Endometrial microvascular endothelial cells (primary cell): Measurements from ENCODE around the gene LRMDA. TPM values are rescaled to one million over a fixed set of nuclear protein-coding genes. Genes with fewer than 3 reads are reported as not detected.

Source experiments
- in situ Hi-C: cut with HindIII; loops from 2 replicates; pipeline ENCODE4 v1.10.0; 2017; ENCODE audit warnings: low sequenced_read_pairs, low pct_unique_long_range_greater_than_20kb; ENCODE audit errors: inconsistent ontology term
- total RNA-seq: library from RNA; depleted of rRNA; stranded (reverse); fragments of >200 nt; gene quantifications from one replicate; pipeline ENCODE4 v1.2.3, GENCODE V29; 2015; ENCODE audit errors: inconsistent ontology term

Gene LRMDA
- total RNA-seq, 1 donor from 2014 or later, result 1.2 TPM

GRCh38 chr10:75658036-75658435 lies 226.6 kb downstream of the LRMDA start:
- in situ Hi-C loops, result no loop called here

- in situ Hi-C loops, result no loop called here
These were observed 227.1 kb downstream of the LRMDA start for GRCh38 chr10:75658496-75658895.

DNA sequence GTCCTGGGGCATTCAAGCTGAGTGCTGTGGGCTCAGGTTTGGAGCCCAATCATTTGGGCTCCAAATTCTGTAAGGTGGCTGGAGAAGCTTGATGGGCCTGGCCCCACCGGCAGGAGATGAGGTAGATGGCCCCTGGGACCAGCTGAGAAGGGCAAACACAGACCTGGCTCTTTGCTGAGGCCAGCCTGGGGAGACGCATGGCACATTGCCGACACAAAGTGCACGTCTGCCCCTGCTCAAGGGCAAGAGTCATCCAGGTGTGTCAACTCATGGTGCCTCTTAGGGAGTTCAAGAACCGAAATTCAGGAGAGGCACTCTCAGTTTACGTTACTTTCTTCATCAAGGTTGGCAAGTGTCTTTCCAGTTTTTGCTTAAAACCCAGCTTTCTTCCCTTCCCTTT lies 227.5 kb downstream of the LRMDA start:
- in situ Hi-C loops, result no loop called here

GRCh38 chr10:75660823-75661222 lies 229.4 kb downstream of the LRMDA start:
- in situ Hi-C loops, result no loop called here

DNA sequence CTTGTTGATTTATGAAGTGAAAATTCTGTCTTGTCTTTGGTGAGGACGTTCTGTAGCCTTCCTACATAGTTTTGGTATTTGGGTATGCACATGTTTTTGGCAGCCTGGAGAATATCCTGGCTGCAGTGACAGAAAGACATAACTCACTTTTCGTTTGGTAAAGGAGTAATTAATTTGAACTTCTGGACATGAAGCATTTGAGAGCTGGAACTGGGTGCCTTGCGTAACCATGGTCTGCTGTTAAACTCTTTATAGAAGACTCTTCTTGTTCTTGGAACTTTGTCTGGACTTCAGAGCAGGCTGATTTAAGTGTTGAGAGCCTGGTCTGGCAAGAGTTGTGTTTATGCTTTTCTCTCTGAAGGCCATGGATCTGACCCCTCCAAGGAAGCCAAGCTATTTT lies 231.3 kb downstream of the LRMDA start:
- in situ Hi-C loops, result no loop called here

DNA sequence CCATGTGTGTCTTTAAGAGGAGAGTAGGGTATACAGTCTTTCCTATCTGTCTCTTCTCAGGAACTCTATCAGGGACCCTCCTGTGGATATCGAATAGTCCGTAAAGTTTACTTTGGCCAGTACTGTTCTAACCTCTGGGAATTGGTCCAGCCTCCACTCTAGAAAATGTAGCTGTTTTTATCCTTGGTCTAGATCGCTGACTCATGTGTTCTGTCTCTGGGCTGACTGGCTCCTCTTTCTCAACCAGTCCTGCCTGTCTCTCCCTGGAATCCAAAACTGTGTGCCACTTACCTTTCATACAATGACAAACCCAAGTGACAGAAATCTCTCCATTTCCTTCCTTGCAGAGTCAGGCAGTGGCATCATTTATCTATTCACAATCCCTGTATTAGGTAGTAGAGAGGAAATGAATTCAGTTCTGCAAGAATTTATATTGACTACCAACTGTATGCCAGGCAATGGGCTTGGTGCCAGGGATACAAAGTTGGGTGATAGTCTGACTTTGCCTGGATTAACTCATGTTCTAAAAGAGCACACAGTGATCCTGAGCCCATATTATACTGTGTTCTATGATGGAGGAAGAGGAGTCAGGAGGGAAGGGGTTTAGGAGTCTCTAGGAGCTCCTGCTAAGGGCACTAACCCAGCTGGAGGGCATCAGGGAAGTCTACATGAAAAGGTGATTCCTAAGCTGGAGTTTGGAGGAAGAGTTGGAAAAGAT lies 232.7 kb downstream of the LRMDA start:
- in situ Hi-C loops, result no loop called here

GRCh38 chr10:75664968-75665367 lies 233.5 kb downstream of the LRMDA start:
- in situ Hi-C loops, result no loop called here

DNA sequence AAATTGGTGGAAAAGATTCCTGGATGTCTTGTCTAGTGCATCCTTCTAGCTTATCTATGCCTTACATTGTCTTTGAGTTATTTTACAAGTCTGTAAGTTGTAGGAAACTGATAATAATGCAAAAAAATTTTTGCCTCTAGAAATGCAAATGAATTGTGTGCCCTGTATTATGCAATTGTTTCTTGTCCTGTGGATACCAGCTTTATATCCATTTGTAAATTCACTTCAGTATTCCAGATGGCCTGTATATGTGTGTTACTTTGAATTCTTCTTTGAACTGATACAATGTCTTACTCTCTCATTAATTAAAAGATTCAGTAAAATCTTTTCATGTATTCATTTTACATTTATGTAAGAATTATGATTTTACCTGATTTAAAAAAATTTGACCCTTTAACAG lies 234.3 kb downstream of the LRMDA start:
- in situ Hi-C loops, result no loop called here

- in situ Hi-C loops, result no loop called here
These were observed 240.8 kb downstream of the LRMDA start for GRCh38 chr10:75672111-75672671.

DNA sequence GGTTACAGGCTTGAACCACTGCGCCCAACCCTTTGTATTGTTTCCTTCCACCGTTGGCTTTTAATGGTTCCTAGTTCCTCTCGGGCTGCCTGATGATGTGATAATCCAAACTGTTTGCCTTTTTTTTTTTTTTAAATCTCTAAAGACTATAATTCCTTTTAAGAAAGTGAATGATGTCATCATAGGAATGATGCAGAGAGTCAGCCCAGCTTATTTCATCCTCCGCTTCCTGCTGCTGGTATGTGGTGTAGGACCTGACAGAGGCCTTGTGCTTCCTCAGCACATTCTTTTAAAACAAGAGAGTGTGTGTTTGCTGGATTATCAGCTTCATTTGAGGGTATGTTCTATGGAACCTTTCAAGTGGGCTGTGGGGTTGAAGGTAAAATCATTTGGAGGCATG lies 241.4 kb downstream of the LRMDA start:
- in situ Hi-C loops, result no loop called here

DNA sequence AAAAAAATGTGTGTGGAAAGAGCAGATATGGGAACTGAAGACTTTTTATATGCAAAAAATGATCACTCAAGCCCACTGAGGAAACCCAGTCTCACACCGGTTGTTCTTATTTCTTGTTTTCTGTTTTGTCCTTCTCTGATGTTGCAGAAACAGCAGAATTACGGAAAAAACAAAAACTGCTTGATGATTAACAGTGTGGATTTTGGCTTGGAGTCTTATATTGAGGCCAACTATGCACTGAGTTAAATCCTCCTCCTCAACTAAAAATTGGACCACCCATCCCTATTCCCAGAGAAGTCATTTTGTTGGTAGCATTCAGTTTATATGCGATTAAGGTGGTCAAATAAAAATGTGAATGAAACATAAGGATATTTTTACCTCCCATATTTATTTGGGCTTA lies 246.1 kb downstream of the LRMDA start:
- in situ Hi-C loops, result no loop called here

- in situ Hi-C loops, result no loop called here
These were observed 247.1 kb downstream of the LRMDA start for GRCh38 chr10:75678527-75678926.

GRCh38 chr10:75679536-75679935 lies 248.1 kb downstream of the LRMDA start:
- in situ Hi-C loops, result no loop called here

GRCh38 chr10:75681334-75681733 lies 249.9 kb downstream of the LRMDA start:
- in situ Hi-C loops, result no loop called here

DNA sequence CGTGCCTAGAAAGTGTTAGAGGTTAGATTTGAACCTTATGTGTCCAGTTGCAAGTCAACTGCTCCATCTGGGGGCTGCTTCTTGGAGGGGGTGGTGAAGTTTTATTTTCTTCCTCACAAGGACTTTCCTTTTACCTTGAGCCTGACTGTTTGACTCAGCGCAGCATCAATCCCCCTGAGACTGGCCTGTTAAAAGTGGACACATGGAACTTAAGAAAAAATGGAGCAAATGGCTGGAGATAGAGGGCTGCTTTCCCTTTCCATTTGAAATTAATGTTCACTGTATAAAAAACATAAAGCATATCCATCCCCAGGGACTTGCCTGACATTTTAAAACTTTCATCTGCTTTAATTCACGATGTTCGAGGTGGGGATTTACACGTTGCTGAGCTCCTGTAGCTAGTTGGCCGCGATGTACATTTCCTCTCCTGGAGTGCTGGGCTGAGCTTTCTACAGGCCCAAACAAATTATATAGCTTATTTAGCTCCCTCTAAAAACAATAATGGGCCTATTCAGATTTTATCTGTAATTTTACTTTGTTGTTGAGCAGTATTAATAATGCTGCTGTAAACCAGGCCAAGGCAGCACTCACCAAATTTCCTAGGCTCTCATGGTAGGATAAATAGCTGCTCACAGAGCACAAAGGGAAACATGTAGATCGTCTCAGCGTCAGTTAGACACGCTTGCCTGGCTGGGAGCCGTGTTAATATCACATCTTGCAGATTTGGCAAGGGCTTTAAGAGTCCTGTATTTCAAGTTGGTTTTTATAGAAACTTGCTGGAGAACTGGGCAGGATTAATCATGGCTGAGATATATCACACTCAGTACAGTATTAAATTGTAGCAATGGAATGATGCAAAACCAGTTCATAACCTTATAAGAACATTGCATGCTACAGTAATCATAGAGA lies 251.5 kb downstream of the LRMDA start:
- in situ Hi-C loops, result no loop called here

DNA sequence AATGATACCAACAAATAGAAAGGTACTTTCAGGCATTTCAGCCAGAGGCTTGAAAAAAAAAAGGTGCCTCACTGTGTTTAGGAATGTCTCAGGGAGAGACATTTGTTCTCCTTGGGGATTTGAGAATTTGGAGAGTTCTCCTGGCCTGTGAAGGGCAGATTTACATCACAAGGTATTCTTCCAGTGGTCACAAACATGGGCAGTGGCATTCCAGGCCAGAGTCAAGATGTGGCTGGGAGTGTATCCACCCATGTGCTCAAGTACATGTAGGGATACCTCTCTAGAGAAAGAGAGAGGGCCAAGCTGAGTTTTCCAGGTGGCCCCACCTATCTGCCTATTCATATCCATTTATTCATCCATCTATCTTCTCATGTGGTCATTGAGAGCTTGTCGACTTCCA lies 253.8 kb downstream of the LRMDA start:
- in situ Hi-C loops, result no loop called here

DNA sequence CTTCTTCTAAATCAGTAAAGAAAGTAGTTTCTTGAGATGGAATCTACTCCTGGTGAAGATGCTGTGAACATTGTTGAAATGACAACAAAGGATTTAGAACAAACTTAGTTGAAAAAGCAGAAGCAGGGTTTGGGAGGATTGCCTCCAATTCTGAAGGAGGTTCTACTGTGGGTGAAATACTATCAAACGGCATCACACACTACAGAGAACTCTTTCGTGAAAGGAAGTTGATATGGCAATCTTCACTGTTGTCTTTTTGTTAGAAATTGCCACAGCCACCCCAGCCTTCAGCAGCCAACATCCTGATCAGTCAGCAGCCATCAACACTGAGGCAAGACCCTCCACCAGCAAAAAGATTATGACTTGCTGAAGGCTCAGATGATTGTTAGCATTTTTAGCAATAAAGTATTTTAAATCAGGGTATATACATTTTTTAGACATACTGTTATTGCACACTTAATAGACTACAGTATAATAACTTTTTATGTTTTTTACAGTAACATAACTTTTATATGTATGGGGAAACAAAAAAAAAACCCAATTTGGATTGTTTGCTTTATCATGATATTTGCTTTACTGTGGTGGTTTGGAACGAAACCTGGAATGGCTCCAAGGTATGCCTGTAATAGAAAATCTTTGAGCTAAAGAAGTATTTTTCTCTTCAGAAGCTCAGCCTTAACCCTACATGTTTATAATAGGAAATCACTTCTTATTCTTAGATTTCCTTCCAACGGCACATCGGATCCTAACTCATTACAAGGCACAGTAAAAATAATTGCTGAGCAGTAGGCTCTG lies 257.3 kb downstream of the LRMDA start:
- in situ Hi-C loops, result no loop called here

- in situ Hi-C loops, result no loop called here
These were observed 262.1 kb downstream of the LRMDA start for GRCh38 chr10:75693489-75693888.

GRCh38 chr10:75694269-75694668 lies 262.8 kb downstream of the LRMDA start:
- in situ Hi-C loops, result no loop called here
